H9 (cell line): ENCODE data around the gene KRT77. TPM values are rescaled to one million over a fixed set of nuclear protein-coding genes. Genes with fewer than 3 reads are reported as not detected.

Experiments used
- DNase-seq: peaks from one replicate; pipeline ENCODE4 v3.0.0-alpha.2; 2017
- H2AFZ ChIP-seq: one replicate; pipeline ENCODE4 v1.6.1; 2013; ENCODE audit warnings: mild to moderate bottlenecking, low read length, control low read depth, moderate library complexity
- H2AK5ac ChIP-seq: 2 replicates; pipeline ENCODE4 v1.6.1; 2013; ENCODE audit warnings: low read length, control low read depth, mixed read lengths; ENCODE audit not compliant: insufficient read length
- H2BK120ac ChIP-seq: one replicate; pipeline ENCODE4 v1.6.1; 2013; ENCODE audit warnings: low read depth, mild to moderate bottlenecking, low read length, control low read depth, inconsistent platforms; ENCODE audit not compliant: poor library complexity, severe bottlenecking
- H2BK12ac ChIP-seq: 2 replicates; pipeline ENCODE4 v1.6.1; 2013; ENCODE audit warnings: low read length, control low read depth, mixed read lengths, low read depth; ENCODE audit not compliant: insufficient read length
- H2BK15ac ChIP-seq: 2 replicates; pipeline ENCODE4 v1.6.1; 2013; ENCODE audit warnings: low read depth, low read length, control low read depth
- H2BK20ac ChIP-seq: one replicate; pipeline ENCODE4 v1.6.1; 2013; ENCODE audit warnings: low read depth, mild to moderate bottlenecking, low read length, control low read depth, inconsistent platforms; ENCODE audit not compliant: poor library complexity, severe bottlenecking
- H2BK5ac ChIP-seq: 2 replicates; pipeline ENCODE4 v1.6.1; 2013; ENCODE audit warnings: low read length, control low read depth, mixed read lengths; ENCODE audit not compliant: insufficient read length
- H3K14ac ChIP-seq: 2 replicates; pipeline ENCODE4 v1.6.1; 2013; ENCODE audit warnings: low read length, control low read depth; ENCODE audit not compliant: insufficient read depth
- H3K18ac ChIP-seq: 2 replicates; pipeline ENCODE4 v1.6.1; 2013; ENCODE audit warnings: low read depth, mild to moderate bottlenecking, mixed read lengths, low read length, control low read depth; ENCODE audit not compliant: insufficient read length
- H3K23ac ChIP-seq: 2 replicates; pipeline ENCODE4 v1.6.1; 2013; ENCODE audit warnings: low read length, control low read depth, mixed read lengths, low read depth; ENCODE audit not compliant: insufficient read length
- H3K23me2 ChIP-seq: 2 replicates; pipeline ENCODE4 v1.6.1; 2013; ENCODE audit warnings: low read depth, mild to moderate bottlenecking, mixed read lengths, low read length, control low read depth; ENCODE audit not compliant: insufficient read length, poor library complexity, severe bottlenecking
- H3K27ac ChIP-seq: 2 replicates; pipeline ENCODE4 v1.5.1; 2013; ENCODE audit warnings: low read length, control low read depth, mixed read lengths, low read depth; ENCODE audit not compliant: insufficient read length
- H3K27me3 ChIP-seq: 2 replicates; pipeline ENCODE4 v1.6.1; 2013; ENCODE audit warnings: low read length, control low read depth, inconsistent platforms; ENCODE audit not compliant: insufficient read depth
- H3K4ac ChIP-seq: 2 replicates; pipeline ENCODE4 v1.6.1; 2013; ENCODE audit warnings: low read depth, mild to moderate bottlenecking, control low read depth, inconsistent platforms, low read length, moderate library complexity
- H3K4me1 ChIP-seq: 2 replicates; pipeline ENCODE4 v1.6.1; 2013; ENCODE audit warnings: low read length, control low read depth, inconsistent platforms; ENCODE audit not compliant: insufficient read depth
- H3K4me2 ChIP-seq: 2 replicates; pipeline ENCODE4 v1.6.1; 2013; ENCODE audit warnings: low read length, control low read depth, mixed read lengths; ENCODE audit not compliant: insufficient read length, insufficient read depth
- H3K56ac ChIP-seq: 2 replicates; pipeline ENCODE4 v1.6.1; 2013; ENCODE audit warnings: low read depth, mild to moderate bottlenecking, mixed read lengths, low read length, control low read depth; ENCODE audit not compliant: insufficient read length
- H3K79me1 ChIP-seq: 2 replicates; pipeline ENCODE4 v1.6.1; 2013; ENCODE audit warnings: low read depth, mild to moderate bottlenecking, moderate library complexity, low read length, control low read depth, inconsistent platforms; ENCODE audit not compliant: insufficient read depth, poor library complexity, severe bottlenecking
- H3K79me2 ChIP-seq: 2 replicates; pipeline ENCODE4 v1.6.1; 2013; ENCODE audit warnings: low read length, control low read depth, inconsistent platforms; ENCODE audit not compliant: insufficient read depth
- H3K9ac ChIP-seq: 2 replicates; pipeline ENCODE4 v1.6.1; 2013; ENCODE audit warnings: low read length, control low read depth, mixed read lengths; ENCODE audit not compliant: insufficient read length; ENCODE audit errors: extremely low read depth
- H3K9me3 ChIP-seq: one replicate; pipeline ENCODE4 v1.6.1; 2013; ENCODE audit warnings: low read depth, low read length, inconsistent platforms; ENCODE audit not compliant: control insufficient read depth
- H3T11ph ChIP-seq: one replicate; pipeline ENCODE4 v1.6.1; 2013; ENCODE audit warnings: mild to moderate bottlenecking, low read length, control low read depth, inconsistent platforms
- H4K20me1 ChIP-seq: one replicate; pipeline ENCODE4 v1.6.1; 2013; ENCODE audit not compliant: control insufficient read depth, insufficient read length, insufficient read depth
- H4K5ac ChIP-seq: 2 replicates; pipeline ENCODE4 v1.6.1; 2013; ENCODE audit warnings: low read depth, mild to moderate bottlenecking, mixed read lengths, low read length, control low read depth; ENCODE audit not compliant: insufficient read length
- H4K8ac ChIP-seq: replicated peaks from 2 replicates; pipeline ENCODE4 v1.6.1; 2013; ENCODE audit warnings: low read length, control low read depth, mixed read lengths, low read depth; ENCODE audit not compliant: insufficient read length
- H4K91ac ChIP-seq: 2 replicates; pipeline ENCODE4 v1.6.1; 2013; ENCODE audit warnings: low read depth, mild to moderate bottlenecking, moderate library complexity, mixed read lengths, low read length, control low read depth; ENCODE audit not compliant: insufficient read length
- H3K27ac Mint-ChIP-seq, 3 experiments: 2 replicates in 2 of 3; 3 replicates in 1 of 3; pipeline ENCODE4 v1.8.0; 2020 to 2021; ENCODE audit warnings: mixed read lengths in 3 of 3, mild to moderate bottlenecking in 1 of 3, moderate library complexity in 1 of 3
- H3K27me3 Mint-ChIP-seq: 2 replicates; pipeline ENCODE4 v1.8.0; 2021; ENCODE audit warnings: low read depth, mild to moderate bottlenecking, moderate library complexity, mixed read lengths
- H3K36me3 Mint-ChIP-seq, 3 experiments: 2 replicates in 2 of 3; 3 replicates in 1 of 3; pipeline ENCODE4 v1.8.0; 2020 to 2021; ENCODE audit warnings: low read depth in 3 of 3, mixed read lengths in 3 of 3; ENCODE audit not compliant: insufficient read depth in 1 of 3
- H3K4me1 Mint-ChIP-seq, 2 experiments: 2 replicates each; pipeline ENCODE4 v1.8.0; 2020; ENCODE audit warnings: mixed read lengths in 2 of 2
- H3K4me3 Mint-ChIP-seq, 2 experiments: 2 replicates in 1 of 2; 3 replicates in 1 of 2; pipeline ENCODE4 v1.8.0; 2020 to 2021; ENCODE audit warnings: mild to moderate bottlenecking in 2 of 2, mixed read lengths in 2 of 2, moderate library complexity in 1 of 2
- H3K9me3 Mint-ChIP-seq, 2 experiments: 2 replicates in 1 of 2; 3 replicates in 1 of 2; pipeline ENCODE4 v1.8.0; 2020; ENCODE audit warnings: mild to moderate bottlenecking in 2 of 2, mixed read lengths in 2 of 2, moderate library complexity in 1 of 2
- CTCF ChIP-seq: fragments of 200-600 bp; sonication (generic); conservative IDR thresholded peaks from 3 replicates; pipeline ENCODE4 v1.8.0; 2021; ENCODE audit warnings: antibody characterized with exemption, mild to moderate bottlenecking
- WGBS: extraction: QIAGEN DNeasy Blood & Tissue Kit; methylation state at CpG from one replicate; pipeline ENCODE4 v1.1.7; 2013; ENCODE audit warnings: missing lambda C conversion rate, low lambda C conversion rate, mixed read lengths; ENCODE audit not compliant: insufficient read length; ENCODE audit errors: extremely low coverage; 5-methylcytosine and 5-hydroxymethylcytosine counted together
- total RNA-seq: library from RNA; stranded (reverse); gene quantifications from 2 replicates; pipeline ENCODE4 v1.2.1, GENCODE V29; 2021

KRT77 gene
- total RNA-seq, 1 experiment from 2014 or later, result not detected

DNA sequence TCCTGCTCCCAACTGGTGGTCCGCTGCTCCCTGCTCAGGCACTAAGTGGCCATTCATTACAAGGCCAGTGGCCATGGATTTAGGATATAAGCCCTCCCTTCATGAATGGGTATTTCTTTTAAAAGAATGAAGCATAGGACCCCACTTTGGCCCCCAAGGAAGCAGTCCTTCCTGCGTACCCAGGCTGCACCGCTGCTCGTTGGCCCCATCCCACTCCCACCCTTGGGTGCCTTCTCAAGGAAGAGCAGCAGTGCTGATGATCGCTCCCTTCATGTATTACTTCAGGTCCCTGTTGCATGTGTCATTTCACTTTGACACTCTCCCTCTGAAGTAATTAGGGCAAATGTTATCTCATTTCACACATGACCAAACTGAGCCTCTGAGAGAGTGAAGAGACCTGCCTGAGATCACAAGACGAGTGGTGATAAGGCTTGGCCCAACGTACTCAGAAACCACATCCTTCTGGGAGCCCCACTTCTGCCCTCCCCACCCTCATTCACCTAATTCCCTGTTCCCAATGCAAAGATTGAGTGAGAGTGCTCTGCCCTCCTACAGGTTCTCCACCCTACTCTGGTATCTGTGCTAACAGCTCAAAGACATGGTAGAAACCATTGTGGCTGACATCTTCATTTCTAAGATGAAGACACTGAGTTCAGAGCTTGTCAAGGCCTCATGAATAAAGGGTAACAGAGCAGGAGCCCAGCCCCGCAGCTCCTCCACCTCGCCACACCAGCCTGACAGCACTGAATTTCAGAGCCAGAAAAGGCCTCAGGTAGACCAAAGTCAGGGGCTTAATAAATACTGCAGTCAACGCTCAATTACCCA lies 41.0 kb downstream of the KRT77 start:
- Histone ChIP-seq H3K56ac (no peak overlapping the region), H4K8ac (no peak overlapping the region), H4K91ac (no peak overlapping the region), H3K79me2 (no peaks in the 10 kb centered on the region), H3K9me3 (no peaks in the 10 kb centered on the region), H2BK12ac (no peak overlapping the region), H3K79me1 (no peaks in the 10 kb centered on the region), H3T11ph (no peak overlapping the region), H3K14ac (no peak overlapping the region), H3K9ac (no peak overlapping the region), H2BK5ac (no peak overlapping the region), H3K23me2 (no peaks in the 10 kb centered on the region), H3K4ac (no peak overlapping the region), H3K4me2 (no peak overlapping the region), H2AFZ (no peak overlapping the region), H3K27me3 (no peaks in the 10 kb centered on the region), H3K4me1 (no peaks in the 10 kb centered on the region), H2BK20ac (no peak overlapping the region), H3K27ac (no peak overlapping the region), H4K20me1 (peaks cover 2% of the 10 kb centered on the region), H4K5ac (no peak overlapping the region), H2BK15ac (no peak overlapping the region), H3K18ac (no peak overlapping the region), H2BK120ac (no peak overlapping the region), H2AK5ac (no peak overlapping the region), H3K23ac (no peak overlapping the region)
- no peak for DNase-seq
- H3K27ac Mint-ChIP-seq, result no peak overlapping the region
- TF ChIP-seq CTCF, result no peak
- no peaks in the 10 kb centered on the region; a peak in 1 of 4 replicates for H3K4me1 Mint-ChIP-seq
- H3K27me3 Mint-ChIP-seq, result peaks cover 26% of the 10 kb centered on the region
- H3K4me3 Mint-ChIP-seq, result no peak overlapping the region
- no peaks in the 10 kb centered on the region for H3K9me3 Mint-ChIP-seq
- H3K36me3 Mint-ChIP-seq, result no peaks in the 10 kb centered on the region
- no CpG with 5 or more reads among the region's 10 CpGs for WGBS
